IMR-90 (cell line): ENCODE measurements around the gene ASH1L.

Experiments
- BHLHE40 ChIP-seq: fragments of 150-350 bp; IDR thresholded peaks from 2 replicates; pipeline ENCODE4 v1.6.1; 2016; ENCODE audit warnings: mild to moderate bottlenecking, low read depth, low read length
- CEBPB ChIP-seq: IDR thresholded peaks from 2 replicates; pipeline ENCODE4 v1.6.1; 2012; ENCODE audit warnings: low read depth, low read length, improper control_type of control experiment
- FOS ChIP-seq: fragments of 150-350 bp; IDR thresholded peaks from 2 replicates; pipeline ENCODE4 v1.6.1; 2016; ENCODE audit warnings: low read depth, low read length
- MAFK ChIP-seq: IDR thresholded peaks from 2 replicates; pipeline ENCODE4 v1.6.1; 2012; ENCODE audit warnings: low read depth, low read length, improper control_type of control experiment
- MAZ ChIP-seq: IDR thresholded peaks from 2 replicates; pipeline ENCODE4 v1.6.1; 2012; ENCODE audit warnings: low read depth, mild to moderate bottlenecking, low read length, improper control_type of control experiment, moderate library complexity, borderline replicate concordance
- MXI1 ChIP-seq: IDR thresholded peaks from 2 replicates; pipeline ENCODE4 v1.6.1; 2012; ENCODE audit warnings: low read depth, mild to moderate bottlenecking, low read length, moderate library complexity, borderline replicate concordance
- NFE2L2 ChIP-seq: fragments of 150-350 bp; IDR thresholded peaks from 2 replicates; pipeline ENCODE4 v1.6.1; 2016; ENCODE audit warnings: low read depth, mild to moderate bottlenecking, low read length
- POLR2A ChIP-seq: IDR thresholded peaks from 2 replicates; pipeline ENCODE4 v1.6.1; 2012; ENCODE audit warnings: mild to moderate bottlenecking, low read depth, low read length
- RAD21 ChIP-seq: IDR thresholded peaks from 2 replicates; pipeline ENCODE4 v1.6.1; 2012; ENCODE audit warnings: low read length, improper control_type of control experiment
- RCOR1 ChIP-seq: IDR thresholded peaks from 2 replicates; pipeline ENCODE4 v1.6.1; 2012; ENCODE audit warnings: mild to moderate bottlenecking, low read length, improper control_type of control experiment; ENCODE audit not compliant: insufficient replicate concordance
- RFX5 ChIP-seq: IDR thresholded peaks from 2 replicates; pipeline ENCODE4 v1.8.0; 2012; ENCODE audit warnings: low read depth, mild to moderate bottlenecking, low read length, moderate library complexity
- SMC3 ChIP-seq: fragments of 150-350 bp; IDR thresholded peaks from 2 replicates; pipeline ENCODE4 v1.6.1; 2016; ENCODE audit warnings: low read depth, mild to moderate bottlenecking, antibody characterized with exemption, low read length, moderate library complexity
- USF2 ChIP-seq: fragments of 150-350 bp; IDR thresholded peaks from 2 replicates; pipeline ENCODE4 v1.6.1; 2017; ENCODE audit warnings: mild to moderate bottlenecking, antibody characterized with exemption, low read length, low read depth
- TF ChIP-seq, protein P1 (sequence below): conservative IDR thresholded peaks from 2 replicates; pipeline ENCODE4 v1.5.1; 2012; ENCODE audit warnings: mild to moderate bottlenecking, low read depth, low read length, improper control_type of control experiment

DNA sequence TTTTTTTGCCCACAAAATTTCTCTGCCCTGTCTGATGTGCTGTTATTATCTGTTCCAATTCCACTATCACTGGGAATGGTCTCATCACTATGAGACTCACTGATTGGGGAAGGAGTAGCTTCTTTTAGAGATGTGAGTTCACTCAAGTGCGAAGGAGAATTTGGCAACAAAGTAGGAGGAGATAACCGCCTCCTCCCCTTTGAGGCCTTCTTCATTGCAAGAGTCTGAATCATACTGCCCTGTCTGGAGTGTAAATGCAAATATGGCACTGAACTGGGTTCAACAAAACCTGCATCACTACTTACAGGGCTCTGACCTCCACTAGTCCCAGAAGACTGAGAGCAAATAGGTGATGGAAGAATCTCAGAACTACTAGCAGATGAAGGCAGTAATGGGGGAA is 83.4 kb downstream of the ASH1L start:
- TF ChIP-seq, protein P1, sequence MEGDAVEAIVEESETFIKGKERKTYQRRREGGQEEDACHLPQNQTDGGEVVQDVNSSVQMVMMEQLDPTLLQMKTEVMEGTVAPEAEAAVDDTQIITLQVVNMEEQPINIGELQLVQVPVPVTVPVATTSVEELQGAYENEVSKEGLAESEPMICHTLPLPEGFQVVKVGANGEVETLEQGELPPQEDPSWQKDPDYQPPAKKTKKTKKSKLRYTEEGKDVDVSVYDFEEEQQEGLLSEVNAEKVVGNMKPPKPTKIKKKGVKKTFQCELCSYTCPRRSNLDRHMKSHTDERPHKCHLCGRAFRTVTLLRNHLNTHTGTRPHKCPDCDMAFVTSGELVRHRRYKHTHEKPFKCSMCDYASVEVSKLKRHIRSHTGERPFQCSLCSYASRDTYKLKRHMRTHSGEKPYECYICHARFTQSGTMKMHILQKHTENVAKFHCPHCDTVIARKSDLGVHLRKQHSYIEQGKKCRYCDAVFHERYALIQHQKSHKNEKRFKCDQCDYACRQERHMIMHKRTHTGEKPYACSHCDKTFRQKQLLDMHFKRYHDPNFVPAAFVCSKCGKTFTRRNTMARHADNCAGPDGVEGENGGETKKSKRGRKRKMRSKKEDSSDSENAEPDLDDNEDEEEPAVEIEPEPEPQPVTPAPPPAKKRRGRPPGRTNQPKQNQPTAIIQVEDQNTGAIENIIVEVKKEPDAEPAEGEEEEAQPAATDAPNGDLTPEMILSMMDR: no peak
- TF ChIP-seq SMC3: no peak
- TF ChIP-seq NFE2L2: no peak
- TF ChIP-seq POLR2A: no peak
- TF ChIP-seq RAD21: no peak
- no peak for TF ChIP-seq RFX5
- TF ChIP-seq USF2: no peak
- no peak for TF ChIP-seq BHLHE40
- TF ChIP-seq CEBPB: peak; percentile 53; the same call in 1 of the 2 replicates
- no peak for TF ChIP-seq MXI1
- TF ChIP-seq MAFK: no peak
- no peak for TF ChIP-seq RCOR1
- TF ChIP-seq FOS: 0 out of 2 replicates have a peak, but pooled peaks have one; percentile 33
- no peak for TF ChIP-seq MAZ
